ENCODE data around the gene GPR26.

- TF ChIP-seq FOXM1 (IDR thresholded peaks at IDR 0.05; ENCODE audit: low read depth) (no peak), CTCF (IDR thresholded peaks at IDR 0.05) (no peak), MXI1 (IDR thresholded peaks at IDR 0.05; ENCODE audit: low read depth, low read length) (no peak), GABPA (IDR thresholded peaks at IDR 0.05; ENCODE audit: low read depth) (no peak), ELF1 (IDR thresholded peaks at IDR 0.05) (no peak), YY1 (IDR thresholded peaks at IDR 0.05; ENCODE audit: low read depth) (no peak), EZH2phosphoT487 (IDR thresholded peaks at IDR 0.05; ENCODE audit: borderline replicate concordance, low read depth) (no peak), CHD2 (IDR thresholded peaks at IDR 0.05; ENCODE audit: low read length, partially characterized antibody) (no peak), USF1 (IDR thresholded peaks at IDR 0.05; ENCODE audit: borderline replicate concordance, low read depth) (no peak), SMC3 (IDR thresholded peaks at IDR 0.05; ENCODE audit: low read depth, low read length) (no peak), NFIC (IDR thresholded peaks at IDR 0.05; ENCODE audit: borderline replicate concordance) (no peak), RAD21 (IDR thresholded peaks at IDR 0.05; ENCODE audit: low read length) (no peak), POLR2AphosphoS5 (IDR thresholded peaks at IDR 0.05; ENCODE audit: low read depth, low read length) (no peak)
Observed at GRCh38 chr10:123655751-123656150, 10.4 kb upstream of the GPR26 start.
